Endodermal cell (in vitro differentiated cells): Measurements from ENCODE around the gene ICAM1. TPM values are rescaled to one million over a fixed set of nuclear protein-coding genes. Genes with fewer than 3 reads are reported as not detected.

Experiments used
- DNase-seq: peaks from one replicate; pipeline ENCODE4 v3.0.0-alpha.2; 2017
- H3K27ac ChIP-seq: 2 replicates; pipeline ENCODE4 v1.5.1; 2013; ENCODE audit warnings: mild to moderate bottlenecking, low read depth, low read length, moderate library complexity
- H3K27me3 ChIP-seq: 2 replicates; pipeline ENCODE4 v1.6.1; 2013; ENCODE audit warnings: mild to moderate bottlenecking, low read length, moderate library complexity; ENCODE audit not compliant: insufficient read depth, control insufficient read depth, poor library complexity, severe bottlenecking
- H3K36me3 ChIP-seq: 2 replicates; pipeline ENCODE4 v1.7.0; 2013; ENCODE audit warnings: mild to moderate bottlenecking, low read length, moderate library complexity; ENCODE audit not compliant: control insufficient read depth, insufficient read depth
- H3K4me1 ChIP-seq: one replicate; pipeline ENCODE4 v1.7.0; 2013; ENCODE audit warnings: low read length; ENCODE audit not compliant: control insufficient read depth, insufficient read depth
- H3K4me3 ChIP-seq: 2 replicates; pipeline ENCODE4 v1.5.1; 2013; ENCODE audit warnings: mild to moderate bottlenecking, low read length, moderate library complexity
- H3K9ac ChIP-seq: 2 replicates; pipeline ENCODE4 v1.6.1; 2013; ENCODE audit warnings: mild to moderate bottlenecking, low read length, moderate library complexity; ENCODE audit not compliant: poor library complexity, severe bottlenecking; ENCODE audit errors: extremely low read depth
- H3K9me3 ChIP-seq: 2 replicates; pipeline ENCODE4 v1.6.1; 2013; ENCODE audit warnings: mild to moderate bottlenecking, low read length, moderate library complexity; ENCODE audit not compliant: control insufficient read depth
- H3K27ac Mint-ChIP-seq: 2 replicates; pipeline ENCODE4 v1.8.0; 2020; ENCODE audit warnings: mixed read lengths
- H3K27me3 Mint-ChIP-seq: 2 replicates; pipeline ENCODE4 v1.8.0; 2021; ENCODE audit warnings: mild to moderate bottlenecking, mixed read lengths; ENCODE audit not compliant: insufficient read depth
- H3K36me3 Mint-ChIP-seq: 2 replicates; pipeline ENCODE4 v1.8.0; 2020; ENCODE audit warnings: low read depth, mixed read lengths
- H3K4me1 Mint-ChIP-seq: 2 replicates; pipeline ENCODE4 v1.8.0; 2020; ENCODE audit warnings: mixed read lengths
- H3K4me3 Mint-ChIP-seq: 2 replicates; pipeline ENCODE4 v1.8.0; 2020; ENCODE audit warnings: mild to moderate bottlenecking, moderate library complexity, mixed read lengths
- H3K9me3 Mint-ChIP-seq: 2 replicates; pipeline ENCODE4 v1.8.0; 2020; ENCODE audit warnings: mild to moderate bottlenecking, mixed read lengths
- WGBS, 2 experiments: methylation state at CpG; one replicate each; pipeline versions ENCODE4 v1.1.5 to v1.1.7; 2013; ENCODE audit warnings: missing lambda C conversion rate in 2 of 2, mixed read lengths in 1 of 2; ENCODE audit not compliant: insufficient coverage in 1 of 2, insufficient read length in 1 of 2; 5-methylcytosine and 5-hydroxymethylcytosine counted together
- total RNA-seq, 2 donors: library from RNA; stranded (reverse); fragmentation: NEBNext Ultra II Directional in 1 of 2; extraction: Animal tissue kit (Norgen Biotek cat#: 25700) in 1 of 2; gene quantifications; 2 replicates in 1 of 2; 3 replicates in 1 of 2; pipeline ENCODE4 v1.2.1, GENCODE V29; 2021
- TF ChIP-seq, protein P1 (sequence below): fragments of 200-600 bp; sonication (generic); conservative IDR thresholded peaks from 2 replicates; pipeline ENCODE4 v1.5.0; 2021; ENCODE audit warnings: antibody characterized with exemption, mild to moderate bottlenecking

Gene ICAM1
- total RNA-seq, 2 donors from 2014 or later, result 1.7 to 5.2 TPM

DNA sequence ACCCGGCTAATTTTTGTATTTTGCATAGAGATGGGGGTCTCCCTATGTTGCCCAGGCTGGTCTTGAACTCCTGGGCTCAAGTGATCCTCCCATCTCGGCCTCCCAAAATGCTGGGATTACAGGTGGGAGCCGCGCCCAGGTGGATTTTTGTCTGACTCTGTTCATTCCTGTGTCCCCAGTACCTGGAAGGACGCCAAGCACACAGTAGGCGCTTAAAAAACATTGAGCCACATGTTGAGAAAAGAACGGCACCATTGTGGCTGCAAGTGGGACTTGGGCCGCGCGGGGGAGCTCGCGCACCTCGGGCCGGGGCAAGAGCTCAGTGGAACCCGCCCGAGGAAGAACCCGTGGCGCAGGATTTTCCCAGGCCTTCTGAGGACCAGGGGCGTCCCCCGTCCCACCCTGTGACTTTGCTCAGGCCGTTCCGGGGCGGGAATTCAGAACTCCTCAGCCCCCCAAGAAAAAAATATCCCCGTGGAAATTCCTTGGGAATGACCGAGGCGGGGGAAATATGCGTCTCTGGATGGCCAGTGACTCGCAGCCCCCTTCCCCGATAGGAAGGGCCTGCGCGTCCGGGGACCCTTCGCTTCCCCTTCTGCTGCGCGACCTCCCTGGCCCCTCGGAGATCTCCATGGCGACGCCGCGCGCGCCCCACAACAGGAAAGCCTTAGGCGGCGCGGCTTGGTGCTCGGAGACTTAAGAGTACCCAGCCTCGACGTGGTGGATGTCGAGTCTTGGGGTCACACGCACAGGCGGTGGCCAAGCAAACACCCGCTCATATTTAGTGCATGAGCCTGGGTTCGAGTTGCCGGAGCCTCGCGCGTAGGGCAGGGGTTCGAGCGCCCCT lies 1.4 kb upstream of the ICAM1 start:
- Mint-ChIP-seq H3K9me3 (no peaks in the 10 kb centered on the region), H3K4me1 (no peaks in the 10 kb centered on the region), H3K4me3 (peak overlapping the region; percentile 42), H3K36me3 (no peaks in the 10 kb centered on the region), H3K27me3 (peaks cover 59% of the 10 kb centered on the region), H3K27ac (no peak overlapping the region)
- Histone ChIP-seq H3K4me3 (no peak overlapping the region), H3K9me3 (no peaks in the 10 kb centered on the region), H3K4me1 (no peaks in the 10 kb centered on the region), H3K9ac (no peak overlapping the region), H3K36me3 (no peaks in the 10 kb centered on the region), H3K27ac (no peak overlapping the region), H3K27me3 (peaks cover 37% of the 10 kb centered on the region)
- TF ChIP-seq, protein P1, sequence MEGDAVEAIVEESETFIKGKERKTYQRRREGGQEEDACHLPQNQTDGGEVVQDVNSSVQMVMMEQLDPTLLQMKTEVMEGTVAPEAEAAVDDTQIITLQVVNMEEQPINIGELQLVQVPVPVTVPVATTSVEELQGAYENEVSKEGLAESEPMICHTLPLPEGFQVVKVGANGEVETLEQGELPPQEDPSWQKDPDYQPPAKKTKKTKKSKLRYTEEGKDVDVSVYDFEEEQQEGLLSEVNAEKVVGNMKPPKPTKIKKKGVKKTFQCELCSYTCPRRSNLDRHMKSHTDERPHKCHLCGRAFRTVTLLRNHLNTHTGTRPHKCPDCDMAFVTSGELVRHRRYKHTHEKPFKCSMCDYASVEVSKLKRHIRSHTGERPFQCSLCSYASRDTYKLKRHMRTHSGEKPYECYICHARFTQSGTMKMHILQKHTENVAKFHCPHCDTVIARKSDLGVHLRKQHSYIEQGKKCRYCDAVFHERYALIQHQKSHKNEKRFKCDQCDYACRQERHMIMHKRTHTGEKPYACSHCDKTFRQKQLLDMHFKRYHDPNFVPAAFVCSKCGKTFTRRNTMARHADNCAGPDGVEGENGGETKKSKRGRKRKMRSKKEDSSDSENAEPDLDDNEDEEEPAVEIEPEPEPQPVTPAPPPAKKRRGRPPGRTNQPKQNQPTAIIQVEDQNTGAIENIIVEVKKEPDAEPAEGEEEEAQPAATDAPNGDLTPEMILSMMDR, result peak; percentile 95
- 11 to 14% methylated on average over 51 to 59 of the region's 59 CpGs for WGBS, 2 experiments
- DNase-seq, result peak; percentile 96

- no peaks in the 10 kb centered on the region for H3K36me3 ChIP-seq
- DNase-seq, result peak; percentile 64
- H3K9me3 ChIP-seq, result no peaks in the 10 kb centered on the region
- H3K4me1 ChIP-seq, result no peaks in the 10 kb centered on the region
- H3K27ac ChIP-seq, result no peak overlapping the region
- Mint-ChIP-seq H3K4me1 (no peaks in the 10 kb centered on the region), H3K27me3 (peaks cover 62% of the 10 kb centered on the region), H3K4me3 (peak overlapping the region; percentile 42), H3K9me3 (no peaks in the 10 kb centered on the region), H3K36me3 (no peaks in the 10 kb centered on the region), H3K27ac (no peak overlapping the region)
- H3K9ac ChIP-seq, result no peak overlapping the region
- H3K27me3 ChIP-seq, result peaks cover 37% of the 10 kb centered on the region
- H3K4me3 ChIP-seq, result peak overlapping the region; percentile 72
- TF ChIP-seq, protein P1, result no peak
- WGBS, 2 experiments, result 24 to 27% methylated on average over 12 to 37 of the region's 37 CpGs
These were observed 722 bp upstream of the ICAM1 start for GRCh38 chr19:10270180-10270615.

- DNase-seq, result no peak
- H3K9ac ChIP-seq, result no peak overlapping the region
- H3K9me3 ChIP-seq, result no peaks in the 10 kb centered on the region
- TF ChIP-seq, protein P1, result no peak
- H3K27me3 ChIP-seq, result peaks cover 37% of the 10 kb centered on the region
- Mint-ChIP-seq H3K9me3 (no peaks in the 10 kb centered on the region), H3K4me3 (peak overlapping the region; percentile 42), H3K27ac (no peak overlapping the region), H3K4me1 (no peaks in the 10 kb centered on the region), H3K36me3 (no peaks in the 10 kb centered on the region), H3K27me3 (peaks cover 60% of the 10 kb centered on the region)
- WGBS, 2 experiments, result 79 to 83% methylated on average over 10 to 12 of the region's 12 CpGs
- no peaks in the 10 kb centered on the region for H3K4me1 ChIP-seq
- H3K27ac ChIP-seq, result no peak overlapping the region
- H3K4me3 ChIP-seq, result no peak overlapping the region
- no peaks in the 10 kb centered on the region for H3K36me3 ChIP-seq
These were observed 695 bp downstream of the ICAM1 start for GRCh38 chr19:10271543-10272086.
